Adrenal gland (tissue), 12 donors: ENCODE results near the gene GATAD2A. TPM values are rescaled to one million over a fixed set of nuclear protein-coding genes. Genes with fewer than 3 reads are reported as not detected.

Experiments used
- DNase-seq, 7 donors: peaks; one replicate each; pipeline ENCODE4 v3.0.0-alpha.2; 2019 to 2020
- H3K27ac ChIP-seq, 5 donors: fragments of 200-600 bp; sonication (generic) in 4 of 5; 1 replicate in 3 of 5; 2 replicates in 2 of 5; pipeline versions ENCODE4 v1.5.1 to v1.8.0; 2016 to 2020; ENCODE audit warnings: mild to moderate bottlenecking in 1 of 5
- H3K27me3 ChIP-seq: fragments of 200-600 bp; 2 replicates; pipeline ENCODE4 v1.8.0; 2021
- H3K36me3 ChIP-seq, 2 donors: fragments of 200-600 bp; replicated peaks in 1 of 2; 1 replicate in 1 of 2; 2 replicates in 1 of 2; pipeline versions ENCODE4 v1.5.1 to v1.8.0; 2018 to 2022
- H3K4me1 ChIP-seq, 2 donors: fragments of 200-600 bp; replicated peaks in 1 of 2; 1 replicate in 1 of 2; 2 replicates in 1 of 2; pipeline versions ENCODE4 v1.5.1 to v1.8.0; 2018 to 2021
- H3K4me3 ChIP-seq, 4 donors: fragments of 200-600 bp; sonication (generic) in 3 of 4; one replicate each; pipeline ENCODE4 v1.5.1; 2016 to 2018
- H3K9me3 ChIP-seq, 3 donors: fragments of 200-600 bp; sonication (generic) in 1 of 3; replicated peaks in 1 of 3; 1 replicate in 2 of 3; 2 replicates in 1 of 3; pipeline versions ENCODE4 v1.5.1 to v1.8.0; 2016 to 2021
- CTCF ChIP-seq, 6 experiments: fragments of 450-650 bp in 4 of 6; fragments of 200-600 bp in 2 of 6; sonication (generic) in 1 of 6; IDR thresholded peaks; 1 replicate in 5 of 6; 2 replicates in 1 of 6; pipeline versions ENCODE4 v1.5.1 to v1.8.0; 2016 to 2021; ENCODE audit warnings: antibody characterized with exemption in 6 of 6, mild to moderate bottlenecking in 2 of 6, moderate library complexity in 1 of 6
- POLR2A ChIP-seq, 2 donors: fragments of 450-650 bp; IDR thresholded peaks; one replicate each; pipeline ENCODE4 v1.6.1; 2017; ENCODE audit warnings: antibody characterized with exemption in 2 of 2, mild to moderate bottlenecking in 2 of 2, moderate library complexity in 1 of 2
- WGBS, 4 donors: extraction: QIAGEN DNeasy Blood & Tissue Kit in 2 of 4; methylation state at CpG; one replicate each; pipeline versions ENCODE4 v1.1.5 to v1.1.7; 2013 to 2017; 5-methylcytosine and 5-hydroxymethylcytosine counted together
- intact Hi-C, 2 donors: fragments of 100-400 bp; cut with DNase I; formaldehyde crosslinking; loops; one replicate each; pipeline versions ENCODE4 v1.14.1 to v1.15.0; 2022 to 2023
- polyA plus RNA-seq, 3 donors: library from polyadenylated mRNA; stranded (reverse); fragments of 200-250 nt in 2 of 3; fragments of 350-450 nt in 1 of 3; fragmentation: Illumina TruSeq in 1 of 3; extraction: RNeasy Lipid Tissue Mini Kit (QIAGEN cat#74804) in 1 of 3; gene quantifications; one replicate each; pipeline ENCODE4 v1.2.3, GENCODE V29; 2013 to 2014
- total RNA-seq, 9 donors: library from RNA; depleted of rRNA in 4 of 9; stranded (reverse); fragments of >200 nt in 4 of 9; fragments of 120-200 nt in 1 of 9; fragmentation: NEBNext Ultra II Directional in 1 of 9; extraction: Animal tissue kit (Norgen Biotek cat#: 25700) in 1 of 9; gene quantifications; one replicate each; pipeline versions ENCODE4 v1.1.0 to v1.2.4, GENCODE V29; 2013 to 2023
- donor health status: healthy with polysubstance abuse.
- donor health status: Bipolar disorder and iron deficiency.
- donor health status: DM: yes; HTN: yes; CAD: no.
- donor health status: DM: no; HTN: no; CAD: no.
- donor health status: DM: no; HTN: no; CAD: no.
- donor health status: DM: yes; HTN: yes; CAD: no.

The GATAD2A gene
- total and polyA plus RNA-seq, 12 donors, result 17.0 to 125 (median 61.9) TPM

GRCh38 chr19:19502281-19502680, 96.8 kb downstream of the GATAD2A start:
- intact Hi-C loops, result no loop called here
- no peaks in the 10 kb centered on the region for H3K27me3 ChIP-seq
- no peak overlapping the region for H3K27ac ChIP-seq
- H3K36me3 ChIP-seq, result peaks cover 0 to 80% of the 10 kb centered on the region in 2 donors
- WGBS, 4 donors, result 94 to 97% (median 95%) methylated on average over 15 to 19 of the region's 19 CpGs
- no peaks in the 10 kb centered on the region for H3K9me3 ChIP-seq
- TF ChIP-seq POLR2A (IDR thresholded peaks at IDR 0.05) (no peak), CTCF (IDR thresholded peaks at IDR 0.05) (no peak)
- H3K4me1 ChIP-seq, result no peaks in the 10 kb centered on the region
- DNase-seq, result no peak
- H3K4me3 ChIP-seq, result no peak overlapping the region

- no peak overlapping the region for H3K27ac ChIP-seq
- DNase-seq, result no peak
- no peak overlapping the region for H3K4me3 ChIP-seq
- H3K9me3 ChIP-seq, result no peaks in the 10 kb centered on the region
- intact Hi-C loops, result no loop called here
- WGBS, 4 donors, result 89 to 91% (median 91%) methylated on average over 18 of the region's 18 CpGs
- H3K27me3 ChIP-seq, result no peaks in the 10 kb centered on the region
- peaks cover 0 to 76% of the 10 kb centered on the region in 2 donors for H3K36me3 ChIP-seq
- H3K4me1 ChIP-seq, result no peaks in the 10 kb centered on the region
- no peak for TF ChIP-seq CTCF (IDR thresholded peaks at IDR 0.05)
- TF ChIP-seq POLR2A (IDR thresholded peaks at IDR 0.05), result no peak
Observed at GRCh38 chr19:19502808-19503602, 97.5 kb downstream of the GATAD2A start.

GRCh38 chr19:19504754-19505668, 99.5 kb downstream of the GATAD2A start:
- Histone ChIP-seq H3K36me3 (peaks cover 0 to 56% of the 10 kb centered on the region in 2 donors), H3K9me3 (no peaks in the 10 kb centered on the region), H3K27me3 (no peaks in the 10 kb centered on the region), H3K27ac (no peak overlapping the region), H3K4me1 (no peaks in the 10 kb centered on the region), H3K4me3 (no peak overlapping the region)
- intact Hi-C loops, result no loop called here
- DNase-seq, result no peak
- TF ChIP-seq CTCF (IDR thresholded peaks at IDR 0.05) (no peak), POLR2A (IDR thresholded peaks at IDR 0.05) (no peak)
- 80 to 93% (median 85%) methylated on average over 10 to 23 of the region's 23 CpGs for WGBS, 4 donors

GRCh38 chr19:19505669-19506326, 100.3 kb downstream of the GATAD2A start:
- TF ChIP-seq CTCF (IDR thresholded peaks at IDR 0.05) (no peak), POLR2A (IDR thresholded peaks at IDR 0.05) (no peak)
- intact Hi-C loops, result no loop called here
- DNase-seq, result no peak
- Histone ChIP-seq H3K4me1 (no peaks in the 10 kb centered on the region), H3K27me3 (no peaks in the 10 kb centered on the region), H3K36me3 (peaks cover 0 to 50% of the 10 kb centered on the region in 2 donors), H3K27ac (no peak overlapping the region), H3K4me3 (no peak overlapping the region), H3K9me3 (no peaks in the 10 kb centered on the region)
- WGBS, 4 donors, result 89 to 95% (median 93%) methylated on average over 20 to 27 of the region's 27 CpGs
